GM20431 (cell line): ENCODE measurements around the gene CACNA1C.

Experiments used
- in situ Hi-C: fragments of 300-500 bp; cut with MseI, MboI; formaldehyde crosslinking; loops from one replicate; pipeline ENCODE4 v1.15.0; 2020; ENCODE audit warnings: low sequenced_read_pairs; ENCODE audit not compliant: unreplicated experiment

CACNA1C gene

GRCh38 chr12:2221030-2221621, 168.3 kb downstream of the CACNA1C start:
- in situ Hi-C loops: no loop called here

- in situ Hi-C loops: no loop called here
Observed at GRCh38 chr12:2222691-2223090, 169.9 kb downstream of the CACNA1C start.

GRCh38 chr12:2224961-2225360, 172.2 kb downstream of the CACNA1C start:
- in situ Hi-C loops: no loop called here

- in situ Hi-C loops: no loop called here
Observed at GRCh38 chr12:2225696-2226095, 172.9 kb downstream of the CACNA1C start.

GRCh38 chr12:2226641-2227040, 173.9 kb downstream of the CACNA1C start:
- in situ Hi-C loops: no loop called here

GRCh38 chr12:2227360-2227759, 174.6 kb downstream of the CACNA1C start:
- in situ Hi-C loops: no loop called here

GRCh38 chr12:2228535-2228934, 175.7 kb downstream of the CACNA1C start:
- in situ Hi-C loops: no loop called here

- in situ Hi-C loops: no loop called here
Observed at GRCh38 chr12:2229661-2230539, 177.1 kb downstream of the CACNA1C start.

GRCh38 chr12:2231011-2231595, 178.3 kb downstream of the CACNA1C start:
- in situ Hi-C loops: no loop called here

- in situ Hi-C loops: no loop called here
Observed at GRCh38 chr12:2231956-2232355, 179.2 kb downstream of the CACNA1C start.

GRCh38 chr12:2233034-2233433, 180.2 kb downstream of the CACNA1C start:
- in situ Hi-C loops: no loop called here

- in situ Hi-C loops: no loop called here
Observed at GRCh38 chr12:2234091-2234490, 181.3 kb downstream of the CACNA1C start.

GRCh38 chr12:2234646-2235350, 182.0 kb downstream of the CACNA1C start:
- in situ Hi-C loops: no loop called here

- in situ Hi-C loops: no loop called here
Observed at GRCh38 chr12:2236506-2237294, 183.9 kb downstream of the CACNA1C start.

- in situ Hi-C loops: no loop called here
Observed at GRCh38 chr12:2238111-2238510, 185.3 kb downstream of the CACNA1C start.

- in situ Hi-C loops: no loop called here
Observed at GRCh38 chr12:2239381-2239871, 186.6 kb downstream of the CACNA1C start.

GRCh38 chr12:2240390-2240789, 187.6 kb downstream of the CACNA1C start:
- in situ Hi-C loops: no loop called here

- in situ Hi-C loops: no loop called here
Observed at GRCh38 chr12:2240984-2241383, 188.2 kb downstream of the CACNA1C start.

- in situ Hi-C loops: no loop called here
Observed at GRCh38 chr12:2242216-2242615, 189.4 kb downstream of the CACNA1C start.

- in situ Hi-C loops: no loop called here
Observed at GRCh38 chr12:2242816-2243215, 190.0 kb downstream of the CACNA1C start.
